HG03565 (cell line): ENCODE measurements around the gene TBCCD1.
A peak's percentile ranks its signal among the peaks of the same experiment; 100 is the strongest.
"Not testable (repeated sequence)": the region's sequence is repeated elsewhere in the genome, so short reads cannot be mapped to it uniquely, and the experiment has no call there.

Experiments
- ATAC-seq: cut with Tn5 transposase; IDR thresholded peaks from one replicate; pipeline ENCODE4 v1.9.1; 2021; ENCODE audit warnings: mild to moderate bottlenecking, moderate library complexity; ENCODE audit not compliant: unreplicated experiment

Gene TBCCD1

DNA sequence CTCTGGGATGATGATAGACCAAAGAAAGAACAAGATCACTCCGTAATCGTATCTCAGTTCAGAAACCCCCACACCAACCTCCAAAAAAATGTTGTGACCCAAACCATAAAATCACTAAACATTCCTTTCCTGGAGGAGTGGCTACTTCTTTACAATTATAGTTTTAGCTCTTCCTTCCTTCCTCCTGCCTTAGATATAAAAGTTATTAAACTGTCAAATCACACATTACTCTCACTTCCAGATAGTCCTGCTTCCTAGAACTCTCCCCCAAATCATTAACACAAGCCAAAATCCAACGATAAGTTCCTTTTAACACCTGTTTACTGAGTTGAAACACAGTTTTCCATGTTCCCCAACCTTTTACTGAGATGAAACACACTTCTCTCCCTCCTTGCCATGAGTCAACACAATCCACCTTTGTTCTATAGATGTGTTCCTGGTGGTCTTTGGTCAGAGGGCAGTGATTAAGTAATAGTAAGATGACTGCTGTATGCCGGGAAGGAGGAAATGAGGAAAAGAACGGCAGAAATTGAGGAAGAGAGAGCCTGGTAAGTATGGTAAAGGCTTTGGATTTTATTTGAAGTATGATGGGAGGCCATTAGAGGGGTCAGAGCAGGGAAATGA lies 14.6 kb downstream of the TBCCD1 start:
- no peak for ATAC-seq

DNA sequence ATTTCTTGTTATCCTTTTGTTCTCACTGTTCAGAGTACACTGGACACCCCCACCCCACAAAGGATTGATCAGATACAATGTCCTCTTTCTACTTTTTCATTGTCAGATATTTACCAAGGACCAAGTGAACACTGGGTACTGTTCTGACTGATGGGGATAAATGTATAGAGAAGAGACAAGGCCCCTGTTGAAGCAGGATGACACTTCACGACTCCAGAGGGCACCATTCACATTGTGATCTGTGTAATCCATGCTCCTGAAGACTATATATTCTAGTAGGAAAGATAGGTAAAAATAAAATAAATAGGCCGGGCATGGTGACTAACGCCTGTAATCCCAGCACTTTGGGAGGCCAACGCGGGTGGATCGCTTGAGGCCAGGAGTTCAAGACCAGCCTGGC lies 15.8 kb downstream of the TBCCD1 start:
- no peak for ATAC-seq

DNA sequence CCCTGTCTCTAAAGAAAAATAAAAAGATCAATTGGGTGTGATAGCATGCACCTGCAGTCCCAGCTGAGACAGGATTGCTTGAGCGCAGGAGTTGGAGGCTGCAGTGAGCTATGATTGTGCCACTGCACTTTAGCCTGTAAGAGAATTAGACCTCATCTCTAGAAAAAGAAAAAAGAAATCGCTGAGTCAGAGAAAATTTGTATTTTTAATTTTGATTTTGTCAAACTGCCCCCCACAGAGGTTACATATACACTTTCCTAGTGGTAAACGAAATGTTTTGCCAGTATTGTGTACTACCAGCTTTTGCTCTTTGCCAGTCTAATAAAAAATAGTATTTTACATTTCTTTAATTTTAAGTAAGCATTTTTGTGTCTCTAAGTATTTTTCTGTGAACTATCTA lies 17.6 kb downstream of the TBCCD1 start:
- no peak for ATAC-seq

DNA sequence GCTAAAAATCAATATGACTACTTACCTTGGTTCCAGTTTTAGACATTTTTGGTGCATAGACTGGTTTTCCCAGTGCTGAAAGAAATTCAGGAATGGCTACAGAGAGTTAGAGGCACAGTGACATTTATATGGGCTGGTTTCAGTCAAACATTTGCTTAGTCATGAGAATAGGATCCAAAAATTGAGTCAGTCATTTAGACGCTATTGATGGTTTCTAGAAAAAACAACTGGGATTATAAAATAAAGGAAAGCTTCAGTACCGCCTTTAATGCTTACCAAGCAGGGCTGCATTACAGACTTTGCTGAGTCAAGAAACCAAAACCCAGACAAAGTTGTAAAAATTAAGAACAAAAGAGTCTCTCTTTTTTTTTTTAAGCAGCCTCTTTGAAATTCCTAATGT lies 22.9 kb downstream of the TBCCD1 start, which contains the start of gene CRYGS:
Gene CRYGS, minus strand, starts transcription at position 100 of the 400 bp plus-strand sequence. Its CDS starts 54 bp downstream, at position 46.
- no peak for ATAC-seq

DNA sequence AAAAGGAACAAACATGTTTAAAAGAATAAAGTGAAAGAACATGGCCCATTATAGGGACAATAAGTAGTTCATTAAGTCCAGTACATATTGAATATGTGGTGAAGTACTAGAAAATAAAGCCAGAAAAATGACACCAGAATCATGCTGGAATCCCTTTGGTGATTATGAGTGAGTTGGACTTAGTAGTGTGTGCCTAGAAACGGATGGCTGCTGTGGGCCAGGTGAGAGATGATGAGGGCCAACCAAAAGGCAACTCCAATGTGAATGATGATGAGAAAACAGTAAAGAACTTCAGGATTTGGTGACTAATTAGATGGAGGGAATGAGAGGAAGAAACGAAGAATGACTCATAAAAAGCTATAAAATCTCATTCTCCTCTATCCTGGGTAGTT lies 26.3 kb downstream of the TBCCD1 start:
- no peak for ATAC-seq

DNA sequence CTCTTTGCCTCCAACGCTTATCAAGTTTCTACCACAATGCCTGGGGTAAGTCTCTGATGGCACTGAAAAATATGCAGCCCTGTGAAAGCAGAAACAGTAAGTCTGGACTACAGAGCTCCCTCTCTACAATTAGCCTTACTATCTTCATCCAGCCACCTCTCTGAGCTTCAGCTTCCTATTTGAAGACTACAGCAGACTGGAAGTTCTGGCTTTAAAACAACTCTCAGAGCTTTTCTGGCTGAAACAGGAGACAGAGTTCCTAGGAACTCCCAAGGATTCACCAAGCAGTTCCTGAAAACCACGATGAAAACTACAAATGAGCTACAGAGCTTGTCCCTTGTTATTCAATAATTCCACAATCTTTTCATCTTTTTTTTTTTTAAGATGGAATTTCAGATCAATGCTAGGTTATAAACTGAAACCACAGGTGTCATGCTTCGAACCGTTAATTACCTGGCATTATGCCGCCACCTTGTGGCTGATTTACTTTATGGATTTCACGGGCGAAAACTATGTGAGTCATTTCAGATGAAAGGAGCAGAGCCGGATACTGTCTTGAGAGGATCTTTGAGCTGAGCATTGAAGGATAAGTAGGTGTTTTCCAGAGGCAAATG lies 26.8 kb downstream of the TBCCD1 start:
- ATAC-seq: peak; percentile 43

DNA sequence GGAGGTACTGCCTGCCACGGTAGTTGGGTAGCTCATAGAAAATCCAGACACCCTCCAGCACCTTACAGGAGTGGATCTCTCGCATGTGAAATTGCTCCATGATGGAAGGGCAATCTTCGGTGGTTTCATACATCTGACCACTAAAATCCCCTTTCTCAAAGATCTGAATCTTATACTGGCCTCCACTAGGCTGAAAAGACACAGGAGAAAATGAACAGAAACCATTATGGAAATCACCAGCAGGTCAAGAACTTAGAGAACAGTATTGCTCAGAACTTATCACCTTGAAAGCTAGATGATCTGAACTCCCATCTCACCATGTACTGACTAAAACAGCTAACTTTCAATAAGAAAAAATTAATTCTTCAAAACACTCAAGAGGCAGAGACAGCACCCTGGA lies 28.4 kb downstream of the TBCCD1 start:
- no peak for ATAC-seq

DNA sequence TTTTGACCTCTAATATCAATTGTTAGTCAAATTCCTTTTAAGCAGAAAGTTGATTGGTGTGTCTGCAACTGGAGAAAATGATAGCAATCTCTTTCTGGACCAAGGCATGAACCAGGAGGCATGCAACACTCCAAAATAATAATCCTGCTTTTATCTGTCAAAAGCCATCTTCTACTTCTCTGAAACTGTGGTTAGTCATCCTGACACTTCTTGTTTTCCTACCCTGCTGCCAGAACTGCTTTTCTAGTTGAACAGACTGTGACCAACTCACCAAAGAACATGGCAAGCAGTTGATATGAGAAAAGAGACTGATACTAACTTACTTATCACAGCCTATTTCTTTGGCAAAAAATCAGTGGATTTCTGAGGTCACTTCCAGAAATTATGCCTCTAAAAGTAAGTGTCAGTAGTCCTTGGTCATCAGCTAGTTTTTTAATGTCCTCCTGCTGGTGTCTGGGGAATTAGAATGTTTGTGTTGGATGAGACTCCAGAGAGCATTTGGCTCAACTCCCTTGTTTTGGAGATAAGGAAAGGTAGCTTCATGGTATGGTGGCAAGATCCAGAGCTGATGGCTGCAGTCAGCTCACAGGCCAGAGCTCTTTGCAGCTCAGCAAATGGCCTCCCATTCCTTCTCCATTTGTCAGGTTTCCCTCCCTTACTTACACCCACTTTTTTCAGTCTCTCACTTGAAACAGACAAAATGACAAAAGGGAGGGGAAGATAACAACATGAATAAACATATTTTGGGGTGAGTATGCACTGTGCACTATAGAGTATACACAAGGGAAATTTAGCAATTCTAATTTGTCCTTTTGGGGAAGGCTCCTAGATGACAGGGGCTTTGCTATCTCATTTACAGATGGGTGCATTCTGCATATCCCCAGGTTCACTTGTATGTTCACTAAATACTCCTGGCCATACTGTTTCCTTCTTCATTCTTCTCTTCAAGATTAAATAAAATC lies 30.0 kb downstream of the TBCCD1 start:
- ATAC-seq: no peak

DNA sequence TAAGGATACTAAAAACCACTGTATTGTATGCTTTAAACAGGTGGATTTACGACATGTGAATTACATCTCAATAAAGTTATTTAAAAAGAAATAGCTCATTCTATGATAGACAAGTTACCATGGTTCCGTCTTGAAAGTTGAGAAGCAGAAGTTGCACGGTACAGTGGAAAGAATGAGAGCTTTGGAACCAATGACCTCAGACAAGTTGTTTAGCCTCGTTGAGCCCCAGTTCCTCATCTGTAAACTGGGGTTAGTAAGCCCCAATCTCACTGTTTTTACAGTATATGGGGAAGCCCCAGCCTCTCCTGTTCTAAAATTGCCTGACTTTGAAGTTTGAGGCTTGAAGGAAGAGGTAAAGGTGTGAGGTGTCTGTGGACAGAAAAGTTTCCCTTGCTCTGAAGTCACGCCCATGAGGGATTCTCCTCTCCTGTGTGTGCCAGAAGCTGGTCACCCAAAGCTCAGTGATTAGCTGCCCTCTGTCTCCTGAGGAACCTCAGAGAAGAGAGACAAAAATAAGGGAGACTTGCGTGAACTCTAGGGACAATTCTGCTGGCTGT lies 32.9 kb downstream of the TBCCD1 start:
- peak; percentile 82 for ATAC-seq

DNA sequence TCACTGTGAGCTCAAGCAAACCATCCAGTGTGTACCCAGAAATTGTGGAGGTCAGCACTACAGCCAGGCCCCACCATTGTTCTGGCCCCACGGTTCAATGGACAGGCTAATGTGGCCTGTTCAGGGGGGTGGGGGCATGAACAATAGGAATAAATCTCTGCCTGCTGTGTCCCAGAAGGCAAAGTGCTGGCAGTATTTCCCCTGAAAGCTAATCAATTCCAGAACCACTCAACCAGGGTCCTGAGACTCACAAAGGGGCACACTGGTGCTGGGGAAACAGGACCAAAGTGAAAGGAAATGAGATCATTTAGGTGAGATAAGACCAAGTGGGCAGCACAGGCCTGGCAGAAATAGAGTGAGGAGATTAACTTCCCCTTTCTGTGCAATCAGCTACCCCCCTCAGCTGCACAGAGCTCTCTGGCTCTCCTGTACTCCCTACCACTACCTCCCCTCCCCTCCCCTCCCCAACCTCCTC lies 34.5 kb downstream of the TBCCD1 start:
- ATAC-seq: peak; percentile 32

DNA sequence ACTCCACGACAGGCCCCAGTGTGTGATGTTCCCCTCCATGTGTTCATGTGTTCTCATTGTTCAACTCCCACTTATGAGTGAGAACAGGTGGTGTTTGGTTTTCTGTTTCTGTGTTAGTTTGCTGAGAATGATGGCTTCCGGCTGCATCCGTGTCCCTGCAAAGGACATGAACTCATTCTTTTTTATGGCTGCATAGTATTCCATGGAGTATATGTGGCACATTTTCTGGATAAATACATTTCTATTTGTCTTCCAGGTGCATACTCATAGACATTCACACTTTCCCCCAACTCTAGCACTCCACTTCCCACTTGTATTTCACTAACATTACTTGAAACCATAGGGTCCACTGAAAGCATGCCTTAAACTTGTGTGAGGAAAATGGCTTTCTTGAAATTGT lies 35.4 kb downstream of the TBCCD1 start:
- ATAC-seq: not testable (repeated sequence)

DNA sequence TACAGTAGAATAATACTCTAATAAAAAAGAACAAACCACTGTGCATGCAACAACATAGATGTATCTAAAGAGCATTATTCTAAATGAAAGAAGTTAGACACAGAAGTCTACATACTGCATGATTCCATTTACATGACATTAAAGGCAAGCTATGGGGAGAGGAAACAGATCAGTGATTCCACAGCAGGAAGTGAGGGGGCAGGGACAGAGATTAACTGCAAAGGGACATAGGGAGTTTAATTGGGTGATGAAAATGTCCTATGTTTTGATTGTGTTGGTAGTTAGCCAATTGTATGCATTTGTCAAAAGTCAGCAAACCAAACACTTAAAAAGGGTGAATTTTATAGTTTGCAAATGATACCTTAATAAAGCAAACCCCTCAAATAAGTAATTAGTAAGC lies 36.7 kb downstream of the TBCCD1 start:
- no peak for ATAC-seq

DNA sequence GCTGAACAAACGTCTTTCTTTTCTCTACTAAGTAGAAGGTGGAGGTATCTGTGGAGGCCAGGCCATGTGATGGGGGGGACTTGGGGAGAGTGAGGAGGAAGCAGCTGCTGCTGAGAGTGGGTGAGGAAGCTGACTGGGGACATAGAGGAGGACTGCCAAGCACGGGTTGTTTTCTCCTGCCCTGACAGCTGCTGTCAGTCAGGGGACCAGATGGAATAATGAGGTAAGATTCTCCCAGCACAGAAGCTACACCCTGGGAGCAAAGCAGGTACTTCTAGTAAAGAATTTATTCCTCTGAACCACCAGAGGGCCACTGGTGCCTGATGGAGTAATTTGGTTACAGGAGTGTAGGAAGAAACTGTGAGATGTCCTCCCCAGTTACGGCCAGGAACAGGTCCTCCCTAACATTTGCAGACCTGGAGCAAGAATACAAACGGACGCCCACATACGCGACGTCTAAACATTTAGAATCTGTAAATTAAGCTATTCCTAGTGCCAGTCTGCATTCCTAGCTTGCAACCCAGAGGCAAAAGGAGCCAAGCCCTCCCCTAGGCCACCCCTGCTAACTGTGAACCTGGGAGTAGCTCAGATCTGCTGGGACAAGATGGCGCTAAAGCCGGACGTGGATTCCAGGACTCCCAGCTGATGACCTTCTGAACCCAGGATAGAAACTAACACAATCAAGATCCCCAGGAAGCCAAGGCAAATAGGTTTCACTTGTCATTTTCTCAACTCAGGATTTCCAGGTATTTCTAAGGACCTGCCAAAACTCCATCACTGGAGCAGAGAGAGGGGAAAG lies 37.7 kb downstream of the TBCCD1 start:
- ATAC-seq: no peak

DNA sequence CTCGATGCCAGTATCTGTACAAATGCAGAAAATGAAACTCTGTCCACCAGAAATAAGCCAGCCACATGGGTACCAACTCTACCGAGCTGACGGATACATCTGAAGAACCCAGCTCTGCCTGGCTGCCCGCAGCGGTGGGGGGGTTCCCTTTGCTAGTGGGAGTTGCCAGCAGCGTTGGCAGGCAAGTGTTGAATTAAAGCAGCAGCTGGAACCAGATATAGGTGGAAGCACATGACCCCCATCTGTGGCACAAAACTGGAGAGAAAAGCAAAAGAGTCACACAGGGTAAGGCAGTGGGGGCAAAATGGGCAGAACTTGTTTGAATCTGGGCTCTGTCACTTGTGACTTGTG lies 40.9 kb downstream of the TBCCD1 start:
- no peak for ATAC-seq

DNA sequence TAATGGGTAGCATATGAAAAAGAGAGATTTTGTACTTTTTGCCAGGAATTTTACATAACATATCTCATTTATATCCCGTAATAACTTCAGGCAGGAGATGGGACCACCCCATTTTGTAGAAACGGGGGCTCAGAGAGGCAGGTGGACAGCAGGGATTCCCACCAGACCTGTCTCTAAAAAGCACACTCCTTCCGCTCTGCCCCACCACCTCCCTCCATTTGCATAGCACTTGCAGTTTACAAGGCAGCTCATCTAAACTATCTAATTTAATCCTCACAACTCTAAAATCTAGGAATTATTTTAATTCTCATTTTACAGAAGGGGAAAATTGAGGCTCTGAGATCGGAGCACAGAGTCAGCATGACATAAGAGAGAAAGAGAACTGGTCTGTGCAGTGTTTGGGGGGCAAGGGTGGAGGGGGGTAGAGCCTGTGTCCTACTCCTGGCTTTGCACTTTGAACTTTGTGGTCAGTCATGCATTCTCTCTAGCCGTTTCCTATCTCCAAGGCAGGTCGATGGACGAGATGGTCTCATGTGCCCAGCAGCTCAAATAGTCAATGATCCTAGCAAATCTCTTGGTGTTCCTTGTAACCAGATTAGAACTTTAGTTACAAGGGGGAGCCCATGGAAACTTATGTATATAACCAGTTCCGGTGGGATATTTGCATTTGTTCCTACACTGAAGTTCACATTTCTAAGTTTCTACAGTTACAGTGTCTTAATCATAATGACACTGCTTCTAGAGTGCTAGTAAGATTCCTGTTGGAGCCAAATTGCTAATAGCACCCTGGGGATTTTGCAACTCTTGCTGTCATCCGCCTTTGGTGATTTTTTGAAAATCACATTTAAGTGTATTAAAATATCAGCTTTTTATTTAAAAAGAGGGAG lies 41.5 kb downstream of the TBCCD1 start:
- ATAC-seq: no peak

DNA sequence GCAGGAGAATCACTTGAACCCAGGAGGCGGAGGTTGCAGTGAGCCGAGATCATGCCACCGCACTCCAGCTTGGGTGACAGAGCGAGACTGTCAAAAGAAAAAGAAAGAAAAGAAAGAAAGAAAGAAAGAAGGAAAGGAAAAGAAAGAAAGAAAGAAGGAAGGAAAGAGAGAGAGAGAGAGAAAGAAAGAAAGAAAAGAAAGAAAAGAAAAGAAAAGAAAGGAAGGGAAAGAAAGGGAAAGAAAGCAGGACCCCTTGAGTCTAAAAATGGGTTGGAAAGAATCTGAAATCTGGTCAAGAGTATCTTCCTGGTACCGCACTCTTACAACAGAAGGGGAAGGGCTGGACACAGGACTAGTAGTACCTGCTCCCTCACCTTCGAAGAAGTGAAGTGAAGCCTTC lies 42.5 kb downstream of the TBCCD1 start:
- ATAC-seq: no peak

DNA sequence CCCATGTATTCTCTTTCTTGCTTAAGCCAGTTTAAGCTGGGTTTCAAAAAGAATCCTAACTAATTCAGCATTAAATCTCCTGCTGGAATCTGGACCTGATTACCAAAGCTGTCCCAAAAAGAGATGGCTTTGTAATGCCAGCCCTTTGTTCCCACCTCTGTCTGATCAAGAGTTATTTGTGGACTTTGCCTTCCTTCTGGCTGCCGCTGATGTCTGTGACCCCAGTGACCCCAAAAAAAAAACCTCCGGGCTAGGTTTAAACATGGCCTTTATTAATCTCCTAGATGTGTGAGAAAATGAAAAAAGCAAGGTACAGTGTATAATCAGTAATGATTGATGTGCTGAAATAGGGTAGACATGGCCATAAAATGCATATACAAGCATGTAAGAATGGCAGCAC lies 43.7 kb downstream of the TBCCD1 start:
- no peak for ATAC-seq

DNA sequence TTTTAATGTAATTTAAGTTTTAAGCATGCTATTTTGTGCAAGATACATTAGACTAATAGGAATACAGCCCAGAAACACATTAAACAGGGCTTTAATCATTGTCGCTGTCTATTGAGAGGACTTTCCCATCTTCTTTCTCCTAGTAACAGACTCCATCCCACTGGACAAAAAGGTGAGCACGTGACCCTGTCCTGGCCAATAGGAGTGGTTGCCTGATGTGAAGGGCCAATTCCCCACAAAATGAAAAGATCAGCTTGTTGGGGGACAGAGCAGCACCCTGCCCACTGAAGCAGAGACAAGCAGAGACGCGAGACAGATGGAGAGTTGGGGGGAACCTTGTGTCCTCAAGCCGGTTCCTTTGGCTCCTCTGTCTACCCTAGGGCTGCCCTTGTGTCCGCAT lies 44.1 kb downstream of the TBCCD1 start:
- ATAC-seq: no peak

DNA sequence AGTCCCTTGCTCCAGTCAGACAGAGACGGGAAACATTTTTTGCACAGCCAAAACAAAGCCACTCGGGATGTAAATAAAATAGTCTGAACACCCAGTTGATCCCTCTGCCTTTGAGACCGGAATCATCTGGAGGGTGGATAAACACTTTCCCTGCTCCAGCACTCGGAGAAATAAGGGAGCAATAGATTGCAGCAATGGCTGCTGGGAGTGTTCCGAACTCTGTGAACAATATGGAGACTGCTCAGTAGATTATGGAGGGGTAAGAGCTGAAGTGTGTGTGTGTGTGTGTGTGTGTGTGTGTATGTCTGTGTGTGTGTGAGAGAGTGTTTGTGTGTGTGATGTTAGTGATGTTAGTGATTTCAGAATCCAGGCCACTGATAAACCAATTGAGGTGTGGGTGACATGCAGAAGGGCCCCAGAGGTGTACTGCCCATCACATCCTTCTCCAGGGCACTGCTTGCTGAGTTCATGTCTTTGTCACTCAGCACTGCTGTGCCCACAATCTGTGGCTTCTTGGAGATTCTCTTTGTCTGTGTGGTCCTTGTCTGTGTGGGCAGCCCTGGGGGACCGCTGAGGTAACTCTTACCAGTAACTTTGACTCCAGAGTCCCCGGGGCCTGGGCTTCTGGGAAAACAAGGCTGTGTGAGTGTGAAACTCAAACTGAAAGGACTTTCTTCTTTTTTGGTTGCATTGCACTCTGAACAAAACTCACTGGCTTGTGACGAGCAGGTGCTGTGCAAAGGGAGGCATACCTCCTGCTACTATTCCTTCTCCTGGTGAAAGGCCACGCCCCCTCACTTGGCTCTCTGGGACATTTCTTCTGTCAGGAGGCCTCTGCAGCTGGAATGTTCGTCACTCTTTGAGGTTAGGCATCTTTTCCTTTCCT lies 45.9 kb downstream of the TBCCD1 start:
- peak; percentile 56 for ATAC-seq
